HepG2 (cell line): Measurements from ENCODE around the gene CMTM4. TPM values are rescaled to one million over a fixed set of nuclear protein-coding genes. Genes with fewer than 3 reads are reported as not detected.

Source experiments
- E2F5 ChIP-seq: sonication (generic); formaldehyde crosslinking; conservative IDR thresholded peaks from 2 replicates; pipeline ENCODE4 v1.4.0; 2020; ENCODE audit warnings: missing genetic modification reagents
- ELF3 ChIP-seq: IDR thresholded peaks from 2 replicates; pipeline ENCODE4 v1.6.1; 2016; ENCODE audit warnings: missing genetic modification reagents, missing compliant biosample characterization
- ELK4 ChIP-seq: sonication (generic); formaldehyde crosslinking; IDR thresholded peaks from 2 replicates; pipeline ENCODE4 v1.9.0; 2021; ENCODE audit warnings: missing genetic modification reagents, borderline replicate concordance
- ETS1 ChIP-seq: sonication (generic); formaldehyde crosslinking; IDR thresholded peaks from 2 replicates; pipeline ENCODE4 v1.4.0; 2020; ENCODE audit warnings: missing genetic modification reagents
- FOXA3 ChIP-seq: IDR thresholded peaks from 2 replicates; pipeline ENCODE4 v1.6.1; 2016; ENCODE audit warnings: missing genetic modification reagents, missing compliant biosample characterization
- FOXO4 ChIP-seq: sonication (generic); formaldehyde crosslinking; conservative IDR thresholded peaks from 2 replicates; pipeline ENCODE4 v1.8.1; 2023; ENCODE audit warnings: missing genetic modification reagents
- GZF1 ChIP-seq: sonication (generic); formaldehyde crosslinking; IDR thresholded peaks from 2 replicates; pipeline ENCODE4 v1.5.1; 2020; ENCODE audit warnings: mild to moderate bottlenecking, missing genetic modification reagents
- IRX3 ChIP-seq: sonication (generic); formaldehyde crosslinking; IDR thresholded peaks from 2 replicates; pipeline ENCODE4 v1.8.1; 2023; ENCODE audit warnings: mild to moderate bottlenecking, low read depth, missing genetic modification reagents, borderline replicate concordance
- MBD4 ChIP-seq: IDR thresholded peaks from 2 replicates; pipeline ENCODE4 v1.6.1; 2012; ENCODE audit warnings: low read length, inconsistent platforms, borderline replicate concordance
- NFRKB ChIP-seq: fragments of 450-650 bp; IDR thresholded peaks from 2 replicates; pipeline ENCODE4 v1.6.1; 2017
- NR0B2 ChIP-seq: sonication (generic); formaldehyde crosslinking; IDR thresholded peaks from 2 replicates; pipeline ENCODE4 v1.4.0; 2020; ENCODE audit warnings: mild to moderate bottlenecking, missing genetic modification reagents
- SNAI1 ChIP-seq: sonication (generic); formaldehyde crosslinking; IDR thresholded peaks from 2 replicates; pipeline ENCODE4 v1.5.0; 2020; ENCODE audit warnings: mild to moderate bottlenecking, missing genetic modification reagents, borderline replicate concordance
- SP140L ChIP-seq: sonication (generic); formaldehyde crosslinking; IDR thresholded peaks from 2 replicates; pipeline ENCODE4 v1.4.0; 2020; ENCODE audit warnings: missing genetic modification reagents, borderline replicate concordance
- STAT5B ChIP-seq: sonication (generic); formaldehyde crosslinking; IDR thresholded peaks from 2 replicates; pipeline ENCODE4 v1.4.0; 2020; ENCODE audit warnings: missing genetic modification reagents
- XRCC5 ChIP-seq: fragments of 200-400 bp; formaldehyde crosslinking; optimal IDR thresholded peaks from 2 replicates; pipeline ENCODE3; 2017; ENCODE audit warnings: mild to moderate bottlenecking, low read length
- ZBTB43 ChIP-seq: sonication (generic); formaldehyde crosslinking; conservative IDR thresholded peaks from 2 replicates; pipeline ENCODE4 v1.4.0; 2020; ENCODE audit warnings: missing genetic modification reagents
- ZC3H4 ChIP-seq: sonication (generic); formaldehyde crosslinking; IDR thresholded peaks from 2 replicates; pipeline ENCODE4 v1.4.0; 2020; ENCODE audit warnings: missing genetic modification reagents, borderline replicate concordance
- ZNF235 ChIP-seq: sonication (generic); formaldehyde crosslinking; IDR thresholded peaks from 2 replicates; pipeline ENCODE4 v1.8.1; 2023; ENCODE audit warnings: mild to moderate bottlenecking, missing genetic modification reagents, borderline replicate concordance
- ZNF350 ChIP-seq: sonication (generic); formaldehyde crosslinking; IDR thresholded peaks from 2 replicates; pipeline ENCODE4 v1.4.0; 2020; ENCODE audit warnings: mild to moderate bottlenecking, low read depth, missing genetic modification reagents, borderline replicate concordance
- ZNF441 ChIP-seq: sonication (generic); formaldehyde crosslinking; IDR thresholded peaks from 2 replicates; pipeline ENCODE4 v1.7.0; 2021; ENCODE audit warnings: missing genetic modification reagents, borderline replicate concordance
- ZNF607 ChIP-seq: sonication (generic); formaldehyde crosslinking; IDR thresholded peaks from 2 replicates; pipeline ENCODE4 v1.5.1; 2020; ENCODE audit warnings: missing genetic modification reagents, mild to moderate bottlenecking, borderline replicate concordance
- ZNF749 ChIP-seq: sonication (generic); formaldehyde crosslinking; IDR thresholded peaks from 2 replicates; pipeline ENCODE4 v1.8.0; 2022; ENCODE audit warnings: mild to moderate bottlenecking, missing genetic modification reagents, moderate library complexity, borderline replicate concordance
- ZNF83 ChIP-seq: sonication (generic); formaldehyde crosslinking; IDR thresholded peaks from 2 replicates; pipeline ENCODE4 v1.4.0; 2020; ENCODE audit warnings: missing genetic modification reagents, mild to moderate bottlenecking, borderline replicate concordance
- ZNF883 ChIP-seq: sonication (generic); formaldehyde crosslinking; IDR thresholded peaks from 2 replicates; pipeline ENCODE4 v1.5.1; 2020; ENCODE audit warnings: mild to moderate bottlenecking, missing genetic modification reagents; ENCODE audit errors: not compliant biosample characterization
- polyA plus RNA-seq, 8 experiments: library from polyadenylated mRNA; depleted of rRNA in 3 of 8; stranded (reverse) in 7 of 8; unstranded in 1 of 8; fragments of >200 nt; fragmentation: Illumina TruSeq in 4 of 8; extraction: Trizol in 4 of 8; gene quantifications; 2 replicates each; pipeline versions ENCODE4 v1.2.1 to v1.2.3, GENCODE V29; 2011 to 2016; ENCODE audit warnings: low read depth in 4 of 8, missing spikeins in 1 of 8, mixed read lengths in 1 of 8; ENCODE audit not compliant: insufficient read depth in 1 of 8
- total RNA-seq, 5 experiments: library from RNA; depleted of rRNA; stranded (reverse); fragments of >200 nt; fragmentation: Illumina TruSeq; extraction: Trizol; gene quantifications; 2 replicates each; pipeline ENCODE4 v1.2.3, GENCODE V29; 2016; ENCODE audit warnings: low read depth in 1 of 5

The CMTM4 gene
- total and polyA plus RNA-seq, 2 of the 13 experiments (the other 11 are each of a cell fraction or from before 2014, with no cell fraction given), result 32.0 to 36.3 TPM

- TF ChIP-seq ZNF235 (CRISPR knock-in tag) (no peak), IRX3 (CRISPR knock-in tag) (no peak), ZNF749 (no peak), XRCC5 (peak; percentile 12), NR0B2 (CRISPR knock-in tag) (no peak), ZNF83 (CRISPR knock-in tag) (no peak), FOXO4 (CRISPR knock-in tag) (no peak), ELF3 (CRISPR knock-in tag) (no peak), ZNF441 (CRISPR knock-in tag) (peak; percentile 54; the same call in 1 of the 2 replicates), SP140L (CRISPR knock-in tag) (no peak), NFRKB (no peak), ZNF883 (CRISPR knock-in tag) (no peak), STAT5B (peak; percentile 21; the same call in 1 of the 2 replicates), ZNF350 (no peak), ZC3H4 (CRISPR knock-in tag) (no peak), ETS1 (CRISPR knock-in tag) (no peak), GZF1 (no peak), ZBTB43 (CRISPR knock-in tag) (0 out of 2 replicates have a peak, but pooled peaks have one; percentile 24), MBD4 (no peak), ELK4 (no peak), E2F5 (CRISPR knock-in tag) (peak; percentile 1; the same call in 1 of the 2 replicates), FOXA3 (CRISPR knock-in tag) (no peak), ZNF607 (CRISPR knock-in tag) (no peak), SNAI1 (CRISPR knock-in tag) (no peak)
Observed at GRCh38 chr16:66695935-66696668, 441 bp downstream of the CMTM4 start (continued).
